RWPE1 (cell line): ENCODE measurements around the gene DSCAML1.

Experiments used
- CTCF ChIA-PET: fragments of 350-600 bp; sonication (Branson Sonifier 250); formaldehyde crosslinking; extraction: SDS; loops from one replicate; lab custom pipeline; 2021; lab: Yijun Ruan, JAX
- POLR2A ChIA-PET: fragments of 400-600 bp; formaldehyde crosslinking; extraction: SDS; loops from one replicate; lab custom pipeline; 2020; ENCODE audit warnings: antibody characterized with exemption; ENCODE audit not compliant: low non-redundant PET; lab: Yijun Ruan, JAX
- DNase-seq: peaks from one replicate; pipeline ENCODE4 v3.0.0; 2012; ENCODE audit warnings: low spot score
- H3K27ac ChIP-seq: fragments of 450-650 bp; 2 replicates; pipeline ENCODE4 v1.5.1; 2017
- TF ChIP-seq, protein P1 (sequence below): fragments of 450-650 bp; conservative IDR thresholded peaks from 2 replicates; pipeline ENCODE4 v1.5.1; 2017; ENCODE audit warnings: low read depth, mild to moderate bottlenecking

DSCAML1 gene

DNA sequence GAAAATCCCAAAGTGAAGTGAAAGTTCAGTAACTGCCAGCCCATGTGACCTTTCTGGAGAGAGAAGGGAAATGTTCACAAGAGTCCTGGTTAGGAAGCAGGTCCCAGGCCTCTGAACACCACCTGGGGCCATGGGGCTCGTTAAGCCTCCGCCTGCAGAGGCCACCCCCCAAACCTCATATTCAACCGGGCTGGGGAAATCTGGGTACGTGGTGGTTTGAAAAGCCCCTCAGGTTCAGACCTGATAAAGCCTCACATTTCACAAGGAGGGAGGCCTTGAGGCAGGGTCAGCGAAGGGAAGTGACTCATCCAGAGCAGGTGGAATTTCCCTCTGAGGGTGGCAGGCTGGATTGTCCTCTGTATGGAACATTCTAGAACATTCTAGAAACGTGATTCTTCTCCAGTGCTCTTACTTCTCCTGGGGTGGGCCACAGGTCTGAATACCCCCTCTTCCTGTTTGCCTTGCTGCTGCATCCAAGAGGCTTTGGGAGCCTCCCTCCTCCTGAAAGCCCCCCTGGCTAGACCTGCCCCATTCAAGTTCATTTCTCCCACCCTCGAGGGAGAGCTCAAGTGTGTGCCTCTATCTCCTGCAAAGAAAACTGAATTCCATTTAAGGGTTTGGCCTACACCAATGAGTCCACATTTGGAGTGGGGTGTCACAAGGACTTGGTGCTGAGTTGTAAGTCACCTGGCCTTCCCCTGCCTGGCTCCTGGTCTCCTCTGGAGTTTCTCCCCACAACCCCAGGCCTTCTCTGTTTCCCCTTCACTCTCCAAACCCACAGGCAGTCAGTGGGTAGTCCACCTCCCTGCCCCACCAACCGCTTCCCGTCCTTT lies 21.2 kb upstream of the DSCAML1 start:
- CTCF ChIA-PET: interaction anchor here (0.7 to 6.8 kb wide), 16 partner anchors 10 to 392 kb away, joined by 3 to 84 read pairs (median 4); no protein-coding TSS in a partner anchor
- DNase-seq: peak; percentile 41
- TF ChIP-seq, protein P1, sequence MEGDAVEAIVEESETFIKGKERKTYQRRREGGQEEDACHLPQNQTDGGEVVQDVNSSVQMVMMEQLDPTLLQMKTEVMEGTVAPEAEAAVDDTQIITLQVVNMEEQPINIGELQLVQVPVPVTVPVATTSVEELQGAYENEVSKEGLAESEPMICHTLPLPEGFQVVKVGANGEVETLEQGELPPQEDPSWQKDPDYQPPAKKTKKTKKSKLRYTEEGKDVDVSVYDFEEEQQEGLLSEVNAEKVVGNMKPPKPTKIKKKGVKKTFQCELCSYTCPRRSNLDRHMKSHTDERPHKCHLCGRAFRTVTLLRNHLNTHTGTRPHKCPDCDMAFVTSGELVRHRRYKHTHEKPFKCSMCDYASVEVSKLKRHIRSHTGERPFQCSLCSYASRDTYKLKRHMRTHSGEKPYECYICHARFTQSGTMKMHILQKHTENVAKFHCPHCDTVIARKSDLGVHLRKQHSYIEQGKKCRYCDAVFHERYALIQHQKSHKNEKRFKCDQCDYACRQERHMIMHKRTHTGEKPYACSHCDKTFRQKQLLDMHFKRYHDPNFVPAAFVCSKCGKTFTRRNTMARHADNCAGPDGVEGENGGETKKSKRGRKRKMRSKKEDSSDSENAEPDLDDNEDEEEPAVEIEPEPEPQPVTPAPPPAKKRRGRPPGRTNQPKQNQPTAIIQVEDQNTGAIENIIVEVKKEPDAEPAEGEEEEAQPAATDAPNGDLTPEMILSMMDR: peak; percentile 49
- POLR2A ChIA-PET: no interaction called here
- H3K27ac ChIP-seq: no peak overlapping the region

DNA sequence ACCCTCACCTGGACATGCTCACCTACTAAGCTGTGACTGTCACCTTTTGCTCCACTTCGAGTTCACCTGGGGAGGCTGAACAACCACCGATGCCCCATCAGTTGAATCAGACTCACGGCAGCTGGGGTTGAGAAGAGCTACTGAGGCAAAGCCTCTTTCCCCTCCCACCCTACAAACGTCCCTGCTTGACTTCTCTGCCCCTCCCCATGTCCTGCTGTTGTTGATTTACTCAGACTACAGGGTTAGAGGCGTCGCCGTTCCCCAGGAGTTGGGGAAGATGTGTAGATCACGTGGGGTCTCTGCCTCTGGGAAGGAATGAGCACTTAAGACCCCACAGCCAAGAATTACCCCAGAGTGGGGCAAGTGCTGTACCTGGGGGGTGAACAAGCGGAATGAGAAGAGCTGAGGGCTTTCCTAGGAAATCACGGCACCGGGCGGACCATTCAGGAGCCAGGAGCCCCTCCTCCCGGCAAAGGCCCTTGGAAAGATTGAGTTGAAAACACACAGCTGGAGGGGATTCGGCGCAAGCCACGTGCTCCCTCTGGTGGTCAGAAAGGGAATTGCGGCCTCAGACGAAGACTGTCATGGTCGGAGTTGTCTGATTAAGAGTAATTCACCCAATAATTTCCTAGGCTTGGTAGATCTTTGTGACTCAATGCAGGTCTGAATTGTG lies 20.5 kb upstream of the DSCAML1 start:
- TF ChIP-seq, protein P1: peak; percentile 96
- DNase-seq: peak; percentile 60
- POLR2A ChIA-PET: no interaction called here
- CTCF ChIA-PET: interaction anchor here (0.6 to 6.8 kb wide), 18 partner anchors 9 to 391 kb away, joined by 3 to 84 read pairs (median 4); no protein-coding TSS in a partner anchor
- H3K27ac ChIP-seq: no peak overlapping the region

DNA sequence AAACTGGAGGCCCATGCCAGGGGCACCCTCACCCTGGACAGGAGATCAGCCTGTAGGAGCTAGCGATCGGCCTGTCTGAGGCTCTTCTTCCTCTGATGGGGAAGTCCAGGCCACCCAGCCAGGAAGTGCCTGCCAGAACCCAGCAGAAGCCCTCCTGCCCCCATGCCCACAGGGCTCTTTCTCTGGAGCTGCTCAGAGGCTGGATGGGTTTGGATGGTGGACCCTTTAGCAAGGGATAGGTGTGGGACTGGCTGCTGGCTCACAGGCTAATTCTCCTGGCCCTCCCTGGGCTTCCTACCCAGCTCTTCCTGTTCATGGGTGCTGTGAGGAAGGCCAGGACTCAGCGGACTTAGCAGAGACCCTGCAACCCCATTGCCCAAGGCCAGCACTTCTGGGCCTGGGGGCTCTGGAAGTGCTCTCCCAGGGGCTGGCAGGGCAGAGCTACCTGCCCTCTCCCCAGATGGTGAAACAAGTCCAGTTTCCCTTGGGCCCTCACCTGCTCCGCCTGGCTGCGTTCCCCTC lies 19.9 kb upstream of the DSCAML1 start:
- POLR2A ChIA-PET: no interaction called here
- no peak overlapping the region for H3K27ac ChIP-seq
- DNase-seq: no peak
- CTCF ChIA-PET: interaction anchor here (0.6 to 6.8 kb wide), 12 partner anchors 9 to 391 kb away, joined by 3 to 84 read pairs (median 4); no protein-coding TSS in a partner anchor
- TF ChIP-seq, protein P1: no peak

DNA sequence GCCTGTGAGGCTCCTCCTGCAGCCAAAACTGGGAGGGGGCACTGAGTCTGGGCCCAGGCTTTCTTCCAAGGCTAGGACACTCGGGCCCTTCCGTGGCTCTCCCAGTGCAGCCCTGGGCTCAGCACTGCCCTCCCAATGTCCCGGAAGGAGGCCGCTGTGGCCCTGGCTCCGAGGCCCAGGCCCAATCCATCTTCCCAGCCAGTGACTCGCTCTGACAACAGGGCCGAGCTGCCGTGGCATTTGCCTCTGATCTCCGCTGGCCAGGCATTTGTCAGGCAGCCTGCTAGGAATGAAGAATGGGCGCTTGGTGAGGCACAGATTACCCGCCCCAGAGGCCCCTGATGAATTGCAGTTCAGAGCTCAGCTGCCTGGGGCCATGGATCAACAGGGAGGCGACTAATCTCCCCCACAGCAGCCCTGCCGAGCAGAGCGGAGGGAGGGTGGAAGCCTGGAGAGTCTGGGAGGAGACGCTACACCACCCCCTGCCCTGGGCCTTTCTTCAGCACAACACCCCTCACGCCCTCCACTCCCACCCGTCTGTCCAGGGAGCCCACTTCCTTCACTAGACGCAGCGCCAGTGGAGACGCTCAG lies 19.2 kb upstream of the DSCAML1 start:
- peak; percentile 34 for DNase-seq
- CTCF ChIA-PET: interaction anchor here (0.6 to 6.8 kb wide), 5 partner anchors 8 to 390 kb away, joined by 3 to 84 read pairs (median 5); no protein-coding TSS in a partner anchor
- TF ChIP-seq, protein P1: no peak
- H3K27ac ChIP-seq: no peak overlapping the region
- POLR2A ChIA-PET: no interaction called here

DNA sequence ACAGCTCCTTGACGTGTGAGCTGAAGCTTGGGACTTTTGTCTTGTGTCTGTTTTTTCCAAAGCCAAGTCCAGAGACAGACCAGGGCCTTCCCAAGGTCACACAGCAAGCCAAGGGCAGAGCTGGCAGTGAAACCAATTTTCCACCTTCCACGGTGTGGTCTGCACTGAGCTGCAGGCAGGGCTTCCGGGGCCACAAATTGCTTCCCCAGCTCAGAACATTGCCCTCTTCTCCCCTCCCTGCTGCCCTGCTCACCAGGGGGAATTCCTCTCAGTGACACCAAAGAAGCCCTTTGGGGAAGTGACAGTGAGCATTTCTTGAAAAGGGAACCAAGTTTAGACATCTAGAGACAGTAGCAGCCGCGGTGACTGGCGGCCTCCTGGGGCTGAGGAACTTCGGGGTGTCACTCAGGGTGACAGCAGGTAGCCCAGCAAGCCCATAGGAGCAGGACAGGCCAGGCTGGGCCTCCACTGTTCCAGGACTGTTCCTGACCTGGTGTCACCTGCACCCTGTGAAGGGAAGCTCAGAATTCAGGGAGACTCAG lies 18.3 kb upstream of the DSCAML1 start:
- no peak overlapping the region for H3K27ac ChIP-seq
- DNase-seq: no peak

More for the DNA sequence above, 18.3 kb upstream of the DSCAML1 start:
- TF ChIP-seq, protein P1: no peak
- CTCF ChIA-PET: interaction anchor here (0.6 to 6.8 kb wide), 2 partner anchors 29 to 389 kb away, joined by 3 to 84 read pairs; no protein-coding TSS in a partner anchor
- POLR2A ChIA-PET: no interaction called here
